ENCODE results near the gene NDUFC1. TPM values are rescaled to one million over a fixed set of nuclear protein-coding genes. Genes with fewer than 3 reads are reported as not detected.

NDUFC1 gene
- total RNA-seq, 1 donor from 2014 or later, result 222 TPM

- no peak for TF ChIP-seq CTCF (IDR thresholded peaks at IDR 0.05; ENCODE audit: borderline replicate concordance)
- H3K4me1 ChIP-seq, result no peaks in the 10 kb centered on the region
- H3K9me3 ChIP-seq (replicated peaks), result no peaks in the 10 kb centered on the region
- DNase-seq, result no peak
- intact Hi-C loops (cut with micrococcal nuclease), result no loop called here
- no peak overlapping the region for H3K27ac ChIP-seq (replicated peaks)
- no peak overlapping the region for H3K4me3 ChIP-seq
- H3K27me3 ChIP-seq (ENCODE audit: low read depth), result no peaks in the 10 kb centered on the region
- H3K36me3 ChIP-seq, result no peaks in the 10 kb centered on the region
Observed at GRCh38 chr4:139246166-139246565, 56.1 kb downstream of the NDUFC1 start.

DNA sequence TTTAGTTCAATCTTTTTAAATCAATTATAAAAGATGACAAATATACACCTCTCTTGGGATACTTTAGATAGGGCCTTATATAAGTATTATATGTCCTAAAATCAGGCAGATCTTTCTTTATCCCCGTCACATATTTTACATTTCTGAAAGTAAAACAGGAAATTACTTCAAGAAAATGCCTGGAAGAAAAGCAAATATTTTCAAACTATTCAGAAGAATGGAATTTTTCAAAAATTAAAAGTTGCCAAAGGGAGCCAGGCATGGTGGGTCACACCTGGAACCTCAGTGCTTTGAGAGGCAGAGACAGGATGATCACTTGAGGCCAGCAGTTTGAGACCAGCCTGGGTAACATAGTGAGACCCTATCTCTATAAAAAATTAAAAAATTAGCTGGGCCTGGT lies 56.7 kb downstream of the NDUFC1 start:
- no peak for TF ChIP-seq CTCF (IDR thresholded peaks at IDR 0.05; ENCODE audit: borderline replicate concordance)
- DNase-seq, result no peak
- Histone ChIP-seq H3K27me3 (ENCODE audit: low read depth) (no peaks in the 10 kb centered on the region), H3K36me3 (no peaks in the 10 kb centered on the region), H3K27ac (replicated peaks) (no peak overlapping the region), H3K9me3 (replicated peaks) (no peaks in the 10 kb centered on the region), H3K4me3 (no peak overlapping the region), H3K4me1 (no peaks in the 10 kb centered on the region)
- intact Hi-C loops (cut with micrococcal nuclease), result no loop called here

DNA sequence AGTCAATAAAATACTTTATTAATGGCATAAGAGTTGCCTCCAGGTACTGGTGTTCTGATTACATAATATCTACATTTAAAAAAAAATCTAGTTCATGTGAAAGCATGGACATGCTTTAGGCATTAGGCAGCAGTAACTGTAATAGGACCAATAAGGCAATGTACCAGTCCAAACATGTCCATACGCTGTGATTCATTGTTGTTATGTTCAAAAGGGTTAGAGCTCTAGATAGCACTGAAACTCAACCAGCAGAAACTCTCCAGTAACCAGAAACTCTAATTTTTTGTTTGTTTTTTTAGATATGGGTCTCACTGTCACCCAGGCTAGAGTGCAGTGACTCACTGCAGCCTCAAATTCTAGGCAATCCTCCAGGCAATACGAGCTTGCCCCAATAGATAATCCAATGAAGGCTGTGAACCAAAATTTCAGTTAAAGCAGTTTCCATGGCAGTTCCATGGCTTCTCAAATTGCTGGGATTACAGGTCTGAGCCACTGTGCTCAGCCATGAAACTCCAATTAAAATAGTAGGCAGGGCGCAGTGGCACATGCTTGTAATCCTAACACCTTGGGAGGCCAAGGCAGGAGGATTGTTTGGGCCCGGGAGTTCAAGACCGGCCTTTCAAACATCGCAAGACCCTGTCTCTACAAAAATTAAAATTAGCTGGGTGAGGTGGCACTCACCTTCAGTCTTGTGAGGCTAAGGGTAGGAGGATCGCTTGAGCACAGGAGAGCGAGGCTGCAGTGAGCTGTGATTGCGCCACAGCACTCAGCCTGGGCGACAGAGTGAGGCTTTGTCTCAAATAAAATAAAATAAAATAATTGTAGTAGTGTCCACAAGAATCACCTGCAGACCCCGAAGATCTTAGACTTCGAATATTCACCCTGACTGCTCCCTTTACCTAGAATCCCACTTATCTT lies 58.6 kb downstream of the NDUFC1 start:
- no peak for DNase-seq
- peaks cover 7% of the 10 kb centered on the region for H3K9me3 ChIP-seq (replicated peaks)
- H3K27me3 ChIP-seq (ENCODE audit: low read depth), result no peaks in the 10 kb centered on the region
- H3K4me3 ChIP-seq, result no peak overlapping the region
- H3K27ac ChIP-seq (replicated peaks), result peak overlapping the region; percentile 16
- intact Hi-C loops (cut with micrococcal nuclease), result no loop called here
- no peak for TF ChIP-seq CTCF (IDR thresholded peaks at IDR 0.05; ENCODE audit: borderline replicate concordance)
- no peaks in the 10 kb centered on the region for H3K4me1 ChIP-seq
- H3K36me3 ChIP-seq, result no peaks in the 10 kb centered on the region

GRCh38 chr4:139242511-139243051 lies 59.7 kb downstream of the NDUFC1 start:
- Histone ChIP-seq H3K36me3 (no peaks in the 10 kb centered on the region), H3K27ac (replicated peaks) (no peak overlapping the region), H3K4me1 (no peaks in the 10 kb centered on the region), H3K9me3 (replicated peaks) (peaks cover 9% of the 10 kb centered on the region), H3K27me3 (ENCODE audit: low read depth) (no peaks in the 10 kb centered on the region), H3K4me3 (no peak overlapping the region)
- TF ChIP-seq CTCF (IDR thresholded peaks at IDR 0.05; ENCODE audit: borderline replicate concordance), result no peak
- DNase-seq, result no peak
- intact Hi-C loops (cut with micrococcal nuclease), result no loop called here

DNA sequence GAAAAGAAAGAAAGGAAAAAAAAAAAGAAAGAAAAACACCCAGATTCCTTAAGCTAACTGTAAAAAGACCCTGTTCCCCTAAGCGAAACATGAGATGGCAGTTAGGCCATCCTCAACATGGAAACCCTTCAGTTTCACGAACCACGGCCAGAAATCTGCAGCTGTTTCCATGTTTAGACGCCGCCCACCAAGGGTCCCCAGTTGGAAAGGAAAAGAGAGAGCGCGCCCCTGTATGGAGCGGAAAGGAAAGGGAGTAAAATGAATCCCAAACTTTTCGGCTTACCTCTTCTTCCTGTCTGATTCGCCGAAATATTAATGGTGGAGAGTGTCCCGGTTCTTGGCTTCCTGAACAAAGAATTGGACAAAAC lies 60.5 kb downstream of the NDUFC1 start:
- Histone ChIP-seq H3K27me3 (ENCODE audit: low read depth) (no peaks in the 10 kb centered on the region), H3K4me3 (no peak overlapping the region), H3K4me1 (no peaks in the 10 kb centered on the region), H3K36me3 (no peaks in the 10 kb centered on the region), H3K9me3 (replicated peaks) (peaks cover 9% of the 10 kb centered on the region), H3K27ac (replicated peaks) (no peak overlapping the region)
- TF ChIP-seq CTCF (IDR thresholded peaks at IDR 0.05; ENCODE audit: borderline replicate concordance), result no peak
- intact Hi-C loops (cut with micrococcal nuclease), result no loop called here
- no peak for DNase-seq

Measured in left ventricle myocardium inferior (tissue), 1 donor.